K562 (cell line): ENCODE measurements around the gene HK2. TPM values are rescaled to one million over a fixed set of nuclear protein-coding genes. Genes with fewer than 3 reads are reported as not detected.

Source experiments
- BCOR ChIP-seq: fragments of 450-650 bp; IDR thresholded peaks from 2 replicates; pipeline ENCODE4 v1.6.1; 2016
- EGR1 ChIP-seq: fragments of 450-650 bp; conservative IDR thresholded peaks from 2 replicates; pipeline ENCODE4 v1.6.1; 2017; ENCODE audit warnings: mild to moderate bottlenecking
- FOXK1 ChIP-seq: sonication (generic); formaldehyde crosslinking; IDR thresholded peaks from 2 replicates; pipeline ENCODE4 v1.8.0; 2022; ENCODE audit warnings: missing genetic modification reagents, mild to moderate bottlenecking, borderline replicate concordance
- MCM2 ChIP-seq: fragments of 450-650 bp; IDR thresholded peaks from 2 replicates; pipeline ENCODE4 v1.6.1; 2017; ENCODE audit warnings: low read depth, mild to moderate bottlenecking
- POLR3A ChIP-seq: IDR thresholded peaks from 2 replicates; pipeline ENCODE4 v1.6.1; 2011; ENCODE audit warnings: borderline replicate concordance, mild to moderate bottlenecking, moderate library complexity; ENCODE audit not compliant: insufficient read length, insufficient read depth; ENCODE audit errors: extremely low read depth
- PTRF ChIP-seq: fragments of 450-650 bp; IDR thresholded peaks from 2 replicates; pipeline ENCODE4 v1.6.1; 2016; ENCODE audit warnings: mild to moderate bottlenecking, missing genetic modification characterization, missing compliant biosample characterization
- PYGO2 ChIP-seq: fragments of 450-650 bp; IDR thresholded peaks from 2 replicates; pipeline ENCODE4 v1.6.1; 2016; ENCODE audit warnings: mild to moderate bottlenecking, missing genetic modification characterization, moderate library complexity, missing compliant biosample characterization
- RBM15 ChIP-seq: fragments of 200-400 bp; formaldehyde crosslinking; IDR thresholded peaks from 2 replicates; pipeline ENCODE4 v1.6.1; 2018; ENCODE audit warnings: mild to moderate bottlenecking, low read length, moderate library complexity; ENCODE audit not compliant: insufficient read depth
- RNF2 ChIP-seq: sonication (generic); IDR thresholded peaks from 2 replicates; pipeline ENCODE4 v1.6.1; 2016
- YY1 ChIP-seq, 3 experiments: IDR thresholded peaks; 2 replicates each; pipeline ENCODE4 v1.6.1; 2011; ENCODE audit warnings: low read length in 2 of 3, mild to moderate bottlenecking in 2 of 3, moderate library complexity in 2 of 3, borderline replicate concordance in 1 of 3, control low read depth in 1 of 3, low read depth in 1 of 3; ENCODE audit not compliant: insufficient read depth in 3 of 3, insufficient replicate concordance in 2 of 3, control insufficient read depth in 1 of 3, insufficient read length in 1 of 3; ENCODE audit errors: extremely low read depth in 1 of 3
- ZNF12 ChIP-seq: sonication (generic); formaldehyde crosslinking; IDR thresholded peaks from 2 replicates; pipeline ENCODE4 v1.4.0; 2020; ENCODE audit warnings: mild to moderate bottlenecking, missing genetic modification reagents
- ZNF174 ChIP-seq: fragments of 250-450 bp; sonication (Bioruptor Pico); IDR thresholded peaks from 2 replicates; pipeline ENCODE4 v1.4.0; 2020; ENCODE audit warnings: mild to moderate bottlenecking
- ZNF282 ChIP-seq: sonication (generic); formaldehyde crosslinking; IDR thresholded peaks from 2 replicates; pipeline ENCODE4 v1.8.1; 2023; ENCODE audit warnings: missing genetic modification reagents
- polyA plus RNA-seq, 8 experiments: library from polyadenylated mRNA; depleted of rRNA in 4 of 8; stranded (reverse) in 5 of 8; unstranded in 3 of 8; fragments of >200 nt; fragmentation: Nextera tagmentation in 2 of 8; fragmentation: Illumina TruSeq in 1 of 8; extraction: Ambion mirVana in 2 of 8; extraction: Trizol in 1 of 8; gene quantifications; 2 replicates each; pipeline versions ENCODE4 v1.2.1 to v1.2.3, GENCODE V29; 2011 to 2014; ENCODE audit warnings: inconsistent platforms in 1 of 8, missing spikeins in 1 of 8
- total RNA-seq, 7 experiments: library from RNA; depleted of rRNA in 6 of 7; stranded (reverse); fragments of >200 nt in 6 of 7; fragmentation: Illumina TruSeq in 2 of 7; extraction: Trizol in 2 of 7; gene quantifications; 2 replicates each; pipeline versions ENCODE4 v1.2.1 to v1.2.3, GENCODE V29; 2011 to 2021; ENCODE audit warnings: low replicate concordance in 1 of 7
- TF ChIP-seq, protein P1 (sequence below): fragments of 450-650 bp; IDR thresholded peaks from 2 replicates; pipeline ENCODE4 v1.6.1; 2017; ENCODE audit warnings: antibody characterized with exemption
- TF ChIP-seq, protein P2 (sequence below): fragments of 250-450 bp; sonication (Bioruptor Pico); IDR thresholded peaks from 2 replicates; pipeline ENCODE4 v1.5.0; 2021; ENCODE audit warnings: mild to moderate bottlenecking, moderate library complexity
- TF ChIP-seq, protein P3 (sequence below), 2 experiments: IDR thresholded peaks in 1 of 2; conservative IDR thresholded peaks in 1 of 2; 2 replicates each; pipeline ENCODE4 v1.6.1; 2016; ENCODE audit warnings: low read depth in 2 of 2, mild to moderate bottlenecking in 1 of 2, missing compliant biosample characterization in 1 of 2, missing genetic modification characterization in 1 of 2, moderate library complexity in 1 of 2
- TF ChIP-seq, protein P4 (sequence below): fragments of 450-650 bp; formaldehyde crosslinking; IDR thresholded peaks from 2 replicates; pipeline ENCODE4 v1.4.0; 2022; ENCODE audit warnings: missing genetic modification characterization

HK2 gene
- total and polyA plus RNA-seq, 9 of the 15 experiments (the other 6 are each of a cell fraction or from before 2014, with no cell fraction given) = 4.7 to 56.0 (median 19.9) TPM

DNA sequence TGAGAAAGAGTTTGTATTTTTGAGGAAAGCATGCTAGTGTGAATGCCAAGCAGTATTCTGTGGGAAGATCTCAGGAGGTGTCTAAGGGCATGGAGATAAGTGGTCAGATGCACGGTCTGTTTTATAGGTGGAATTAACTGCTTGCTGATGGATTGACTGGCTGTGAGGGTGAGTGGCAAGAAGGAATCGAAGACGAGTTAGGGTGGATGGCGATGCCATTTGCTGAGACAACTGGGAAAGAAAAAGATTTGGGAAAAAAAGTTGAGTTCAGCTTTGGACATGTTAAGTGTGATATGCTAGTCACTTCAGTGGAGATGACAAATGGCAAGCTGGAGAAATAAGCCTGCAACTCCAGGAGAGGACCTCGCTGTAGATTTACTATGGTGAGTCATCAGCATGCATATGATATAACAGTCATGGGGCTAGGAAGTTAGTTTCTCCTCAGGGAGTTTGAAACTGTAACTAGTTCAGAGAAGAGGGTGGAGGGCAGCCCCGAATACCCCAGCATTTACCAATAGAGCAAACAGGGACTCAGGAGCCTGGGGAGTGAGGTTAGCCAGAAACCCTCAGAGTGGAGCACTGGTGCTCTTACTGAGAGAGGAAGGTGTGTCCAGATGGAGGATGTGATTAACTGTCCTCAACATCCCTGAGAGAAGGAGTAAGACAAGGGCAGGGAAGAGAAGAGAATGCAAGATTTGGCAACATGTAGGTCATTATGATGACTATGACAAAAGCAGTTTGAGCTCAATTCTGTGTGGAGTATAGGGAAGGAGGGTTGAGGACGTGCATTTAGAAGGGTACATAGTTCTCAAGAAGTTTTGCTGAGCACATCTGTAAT, 2.0 kb upstream of the HK2 start (continued):
- TF ChIP-seq POLR3A = no peak
- TF ChIP-seq, protein P1, sequence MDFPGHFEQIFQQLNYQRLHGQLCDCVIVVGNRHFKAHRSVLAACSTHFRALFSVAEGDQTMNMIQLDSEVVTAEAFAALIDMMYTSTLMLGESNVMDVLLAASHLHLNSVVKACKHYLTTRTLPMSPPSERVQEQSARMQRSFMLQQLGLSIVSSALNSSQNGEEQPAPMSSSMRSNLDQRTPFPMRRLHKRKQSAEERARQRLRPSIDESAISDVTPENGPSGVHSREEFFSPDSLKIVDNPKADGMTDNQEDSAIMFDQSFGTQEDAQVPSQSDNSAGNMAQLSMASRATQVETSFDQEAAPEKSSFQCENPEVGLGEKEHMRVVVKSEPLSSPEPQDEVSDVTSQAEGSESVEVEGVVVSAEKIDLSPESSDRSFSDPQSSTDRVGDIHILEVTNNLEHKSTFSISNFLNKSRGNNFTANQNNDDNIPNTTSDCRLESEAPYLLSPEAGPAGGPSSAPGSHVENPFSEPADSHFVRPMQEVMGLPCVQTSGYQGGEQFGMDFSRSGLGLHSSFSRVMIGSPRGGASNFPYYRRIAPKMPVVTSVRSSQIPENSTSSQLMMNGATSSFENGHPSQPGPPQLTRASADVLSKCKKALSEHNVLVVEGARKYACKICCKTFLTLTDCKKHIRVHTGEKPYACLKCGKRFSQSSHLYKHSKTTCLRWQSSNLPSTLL = no peak
- TF ChIP-seq RNF2 = no peak
- TF ChIP-seq PTRF (tag) = no peak
- TF ChIP-seq, protein P2, sequence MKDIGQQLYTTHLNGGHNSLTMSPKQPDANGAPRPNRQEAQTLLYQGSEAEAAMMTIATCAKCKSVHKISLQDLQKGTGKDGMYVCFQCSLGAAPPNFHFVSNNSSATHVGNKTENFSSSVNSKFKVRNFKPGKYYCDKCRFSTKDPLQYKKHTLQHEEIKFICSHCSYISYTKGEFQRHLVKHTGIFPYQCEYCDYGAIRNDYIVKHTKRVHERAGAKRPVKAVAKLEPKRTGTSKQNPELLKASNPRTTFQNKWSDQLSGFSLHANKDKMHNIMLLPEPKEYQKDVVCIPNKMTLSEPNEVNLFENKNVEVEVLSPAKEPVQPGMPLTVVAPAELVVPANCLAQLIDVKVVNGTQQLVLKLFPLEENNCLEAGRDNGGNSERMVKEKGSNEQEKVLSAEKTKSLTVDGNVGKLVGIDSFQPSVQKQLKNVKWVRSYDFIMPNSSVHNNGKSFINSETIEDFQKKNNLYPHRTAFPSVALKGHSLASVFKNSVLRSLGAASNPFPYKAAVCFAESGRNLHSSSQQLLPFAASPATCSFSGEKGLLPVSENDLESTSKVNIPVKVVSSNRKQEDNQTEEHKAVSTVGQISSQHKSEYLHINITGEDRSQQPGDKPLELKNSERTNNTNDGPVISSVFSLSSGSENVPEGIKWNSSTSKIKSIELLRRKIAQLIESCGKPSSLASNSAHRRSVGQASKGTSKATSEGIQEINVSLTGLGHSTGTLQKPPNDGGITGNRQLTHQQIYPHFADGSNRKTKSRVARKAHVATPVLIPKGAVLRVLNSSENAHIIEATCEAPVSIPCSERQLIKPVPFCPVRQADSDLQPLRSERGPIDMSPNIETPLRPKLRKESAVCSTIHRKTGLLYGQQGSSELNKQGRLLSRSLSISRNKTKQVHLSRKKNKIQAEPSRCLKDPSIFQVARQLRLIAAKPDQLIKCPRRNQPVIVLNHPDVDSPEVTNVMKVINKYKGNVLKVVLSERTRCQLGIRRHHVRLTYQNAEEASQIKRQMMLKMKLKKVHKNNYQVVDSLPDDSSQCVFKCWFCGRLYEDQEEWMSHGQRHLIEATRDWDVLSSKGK (CRISPR knock-in tag) = no peak
- TF ChIP-seq PYGO2 (tag) = no peak
- TF ChIP-seq ZNF12 (CRISPR knock-in tag) = no peak
- no peak for TF ChIP-seq MCM2
- no peak for TF ChIP-seq RBM15
- no peak for TF ChIP-seq YY1 (IDR thresholded peaks at IDR 0.05; ENCODE audit: borderline replicate concordance in 1 of 3, control insufficient read depth in 1 of 3, extremely low read depth in 1 of 3, insufficient read depth in 3 of 3, insufficient read length in 1 of 3, insufficient replicate concordance in 2 of 3, low read depth in 1 of 3, low read length in 2 of 3)
- no peak for TF ChIP-seq EGR1
- TF ChIP-seq FOXK1 (CRISPR knock-in tag) = no peak
- TF ChIP-seq, protein P3, sequence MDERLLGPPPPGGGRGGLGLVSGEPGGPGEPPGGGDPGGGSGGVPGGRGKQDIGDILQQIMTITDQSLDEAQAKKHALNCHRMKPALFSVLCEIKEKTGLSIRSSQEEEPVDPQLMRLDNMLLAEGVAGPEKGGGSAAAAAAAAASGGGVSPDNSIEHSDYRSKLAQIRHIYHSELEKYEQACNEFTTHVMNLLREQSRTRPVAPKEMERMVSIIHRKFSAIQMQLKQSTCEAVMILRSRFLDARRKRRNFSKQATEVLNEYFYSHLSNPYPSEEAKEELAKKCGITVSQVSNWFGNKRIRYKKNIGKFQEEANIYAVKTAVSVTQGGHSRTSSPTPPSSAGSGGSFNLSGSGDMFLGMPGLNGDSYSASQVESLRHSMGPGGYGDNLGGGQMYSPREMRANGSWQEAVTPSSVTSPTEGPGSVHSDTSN (CRISPR knock-in tag; IDR thresholded peaks at IDR 0.05; ENCODE audit: low read depth) = no peak
- TF ChIP-seq, protein P3 (tag; conservative IDR thresholded peaks at IDR 0.05; ENCODE audit: low read depth) = peak; percentile 76
- TF ChIP-seq BCOR = no peak
- no peak for TF ChIP-seq ZNF282 (CRISPR knock-in tag)
- TF ChIP-seq, protein P4, sequence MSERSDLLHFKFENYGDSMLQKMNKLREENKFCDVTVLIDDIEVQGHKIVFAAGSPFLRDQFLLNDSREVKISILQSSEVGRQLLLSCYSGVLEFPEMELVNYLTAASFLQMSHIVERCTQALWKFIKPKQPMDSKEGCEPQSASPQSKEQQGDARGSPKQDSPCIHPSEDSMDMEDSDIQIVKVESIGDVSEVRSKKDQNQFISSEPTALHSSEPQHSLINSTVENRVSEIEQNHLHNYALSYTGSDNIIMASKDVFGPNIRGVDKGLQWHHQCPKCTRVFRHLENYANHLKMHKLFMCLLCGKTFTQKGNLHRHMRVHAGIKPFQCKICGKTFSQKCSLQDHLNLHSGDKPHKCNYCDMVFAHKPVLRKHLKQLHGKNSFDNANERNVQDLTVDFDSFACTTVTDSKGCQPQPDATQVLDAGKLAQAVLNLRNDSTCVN (CRISPR knock-in tag) = no peak
- no peak for TF ChIP-seq ZNF174 (CRISPR knock-in tag)
